8988T (cell line): ENCODE results near the gene AASDH.
"Not testable (repeated sequence)": the region's sequence is repeated elsewhere in the genome, so short reads cannot be mapped to it uniquely, and the experiment has no call there.

Source experiments
- DNase-seq: peaks from one replicate; pipeline ENCODE4 v3.0.0; 2011

The AASDH gene

DNA sequence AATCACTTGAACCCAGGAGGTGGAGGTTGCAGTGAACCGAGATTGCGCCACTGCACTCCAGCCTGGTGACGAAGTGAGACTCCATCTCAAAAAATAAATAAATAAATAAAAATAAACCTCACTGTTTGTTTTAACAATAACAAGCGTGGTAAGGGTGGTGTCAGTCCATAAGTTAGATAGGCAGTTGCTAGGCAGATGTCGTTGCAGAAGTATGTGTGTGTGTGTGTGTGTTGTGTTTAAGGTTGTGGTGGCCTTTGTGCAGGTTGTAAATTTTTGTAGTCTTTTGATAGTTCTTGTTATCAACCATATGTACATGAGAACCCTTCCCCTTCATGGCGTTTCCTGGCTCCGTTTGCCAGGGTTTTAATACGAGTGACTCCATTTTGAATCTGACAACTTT lies 4.0 kb upstream of the AASDH start:
- no peak for DNase-seq

DNA sequence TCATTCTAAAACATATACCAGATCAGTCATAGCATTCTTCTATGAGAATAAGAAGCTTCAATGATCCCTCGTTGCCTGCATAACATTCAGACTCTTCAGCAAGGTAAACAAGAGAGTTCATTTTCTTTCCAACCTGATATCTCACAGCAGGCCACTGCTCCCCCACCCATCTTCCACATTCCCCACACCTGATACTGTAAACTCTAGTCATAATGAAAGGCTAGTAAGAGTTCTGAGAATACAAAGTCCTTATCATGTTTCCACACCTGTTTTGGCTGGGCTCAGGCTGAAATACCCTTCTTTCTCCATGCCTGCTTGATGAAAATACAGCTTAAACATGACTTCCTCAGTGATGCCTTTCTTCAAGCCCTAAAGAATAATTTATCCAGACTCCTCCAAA lies 2.3 kb upstream of the AASDH start:
- DNase-seq, result no peak

DNA sequence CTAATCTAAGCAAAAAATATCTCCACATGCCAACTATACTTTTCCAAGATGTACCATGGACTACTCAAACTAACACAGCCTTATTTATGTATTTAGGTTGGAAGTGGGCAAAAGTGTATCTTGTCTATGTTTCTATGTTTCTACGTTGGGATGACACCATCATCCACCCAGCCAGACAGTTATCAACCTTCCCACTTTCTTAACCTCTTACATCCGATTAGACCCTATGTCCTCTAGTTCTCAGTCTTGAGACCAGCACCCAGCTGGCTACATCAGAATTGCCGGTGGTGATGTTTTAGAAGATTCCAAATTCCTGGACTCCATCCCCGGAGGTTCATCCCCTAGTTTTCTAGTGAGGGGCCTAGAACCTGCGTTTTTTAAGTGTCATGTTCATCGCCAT lies 1.0 kb upstream of the AASDH start:
- no peak for DNase-seq

DNA sequence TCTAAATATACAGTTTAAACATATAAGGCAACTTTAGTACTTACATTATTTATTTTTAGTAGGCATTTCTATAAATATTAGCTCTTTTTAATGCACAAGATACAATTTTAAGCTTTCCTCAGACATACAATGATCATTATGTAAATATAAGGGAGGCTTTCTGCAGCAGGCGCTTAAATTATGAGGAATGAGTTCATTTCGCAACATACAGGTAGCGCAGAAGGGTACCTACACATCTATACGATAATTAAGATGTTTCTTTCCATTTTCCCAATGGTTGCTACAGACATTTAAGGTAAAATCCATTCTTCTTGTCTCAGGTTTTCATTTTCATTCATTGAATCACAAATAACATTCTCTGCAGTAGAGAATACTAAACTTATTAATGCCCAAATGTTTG lies 1.2 kb downstream of the AASDH start:
- DNase-seq, result no peak

DNA sequence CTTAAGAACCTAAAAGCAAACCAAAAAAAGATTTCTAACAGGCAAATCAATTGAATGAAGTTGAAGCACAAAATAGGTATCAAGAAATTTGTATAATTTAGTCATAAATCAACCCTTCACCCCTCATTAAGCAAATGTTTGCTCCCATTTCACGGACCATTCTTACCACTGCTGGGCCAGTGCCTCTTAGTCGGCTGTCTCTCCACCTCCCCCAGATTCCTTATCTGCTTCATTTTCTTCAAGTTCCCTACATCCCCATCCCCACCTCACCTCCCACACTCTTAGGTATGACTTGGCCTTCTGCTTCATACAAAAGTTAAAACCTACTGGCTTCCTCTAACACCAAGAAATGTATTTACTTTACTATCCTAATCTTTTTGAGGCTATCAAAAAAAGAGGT lies 11.8 kb downstream of the AASDH start:
- no peak for DNase-seq

DNA sequence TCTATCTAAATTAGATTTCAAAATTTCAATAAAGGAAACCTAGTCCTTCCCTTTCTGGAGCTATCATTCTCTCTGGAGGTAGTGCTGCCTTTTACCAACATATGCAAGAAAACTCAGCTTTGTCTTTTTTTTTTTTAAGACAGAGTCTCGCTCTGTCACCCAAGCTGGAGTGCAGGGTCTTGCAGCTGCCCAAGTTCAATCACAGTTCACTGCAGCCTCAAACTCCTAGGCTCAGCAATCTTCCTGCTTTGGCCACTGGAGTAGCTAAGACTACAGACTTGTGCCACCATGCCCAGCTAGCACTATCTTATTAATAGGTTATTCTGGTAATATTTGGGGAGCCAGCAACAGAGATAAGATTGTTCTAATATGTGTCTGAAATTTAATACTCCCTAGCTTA lies 12.3 kb downstream of the AASDH start:
- no peak for DNase-seq

DNA sequence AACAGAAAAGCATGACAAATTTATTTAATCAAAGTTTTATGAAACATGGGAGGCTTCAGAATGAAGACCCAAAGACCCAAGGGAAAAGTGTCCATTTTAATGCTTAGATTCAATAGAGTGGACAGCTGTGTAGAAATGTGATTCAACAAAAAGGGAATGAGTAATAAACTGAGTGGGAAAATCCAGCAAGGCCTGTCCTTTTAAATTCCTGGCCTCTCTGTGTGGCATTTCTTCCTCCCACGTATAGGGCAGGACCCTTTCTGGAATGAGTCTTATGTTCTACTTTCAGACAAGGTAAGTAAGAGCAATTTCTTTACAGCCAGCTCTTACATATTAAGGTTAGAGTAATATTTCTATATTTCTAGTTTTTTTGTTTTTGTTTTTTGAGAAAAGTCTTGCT lies 14.5 kb downstream of the AASDH start:
- no peak for DNase-seq

DNA sequence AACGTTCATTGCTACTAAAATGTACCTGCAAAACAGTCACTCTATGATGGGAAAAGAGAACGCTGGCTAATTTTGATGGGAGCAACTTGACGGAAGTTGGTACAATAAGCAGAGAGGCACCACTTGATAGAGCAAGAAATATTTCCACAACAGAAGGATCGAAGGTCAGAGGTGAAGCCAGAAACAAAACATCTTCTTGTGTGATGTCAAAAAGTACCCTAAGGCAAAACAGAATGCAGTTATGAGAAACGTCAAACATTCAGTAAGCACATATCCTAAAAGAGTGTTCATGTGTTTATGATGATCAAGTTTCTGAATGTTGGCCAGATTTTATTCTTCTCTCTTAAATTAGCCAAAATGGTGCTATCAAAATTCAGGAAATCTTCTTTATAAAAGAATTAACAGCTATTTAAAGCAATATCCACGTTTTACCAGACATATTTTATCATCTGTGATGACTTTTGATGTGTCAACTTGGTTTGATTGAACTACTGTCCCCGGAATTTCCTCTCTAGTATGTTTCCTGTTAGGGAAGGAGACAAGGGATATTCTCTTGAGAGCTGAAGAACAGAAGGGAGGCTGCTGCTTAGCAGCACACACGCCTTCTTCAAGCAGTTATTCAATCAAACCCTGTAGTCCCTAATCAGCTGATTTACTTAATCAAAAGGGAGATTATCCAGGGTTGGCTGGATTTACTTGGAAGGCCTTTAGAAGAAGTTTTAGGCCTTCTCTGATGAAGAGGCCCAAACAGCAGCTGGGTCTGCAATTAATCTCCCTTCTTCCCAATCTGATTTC lies 15.7 kb downstream of the AASDH start:
- no peak for DNase-seq

DNA sequence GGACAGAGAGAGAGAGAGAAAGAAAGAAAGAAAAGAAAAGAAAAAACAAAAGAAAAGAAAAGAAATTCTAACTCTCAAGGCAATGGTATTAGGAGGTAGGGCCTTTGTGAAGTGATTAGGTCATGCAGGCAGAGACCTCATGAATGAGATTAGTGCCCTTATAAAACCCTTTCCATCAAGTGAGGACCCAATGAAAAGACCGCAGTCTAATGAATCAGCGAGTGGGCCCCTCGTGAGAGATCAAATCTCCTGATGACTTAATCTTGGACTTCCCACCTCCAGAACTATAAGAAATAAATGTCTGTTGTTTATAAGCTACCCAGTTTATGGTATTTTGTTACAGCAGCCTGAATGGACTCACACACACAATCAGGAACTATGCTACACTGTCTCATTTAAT lies 16.9 kb downstream of the AASDH start:
- no peak for DNase-seq

DNA sequence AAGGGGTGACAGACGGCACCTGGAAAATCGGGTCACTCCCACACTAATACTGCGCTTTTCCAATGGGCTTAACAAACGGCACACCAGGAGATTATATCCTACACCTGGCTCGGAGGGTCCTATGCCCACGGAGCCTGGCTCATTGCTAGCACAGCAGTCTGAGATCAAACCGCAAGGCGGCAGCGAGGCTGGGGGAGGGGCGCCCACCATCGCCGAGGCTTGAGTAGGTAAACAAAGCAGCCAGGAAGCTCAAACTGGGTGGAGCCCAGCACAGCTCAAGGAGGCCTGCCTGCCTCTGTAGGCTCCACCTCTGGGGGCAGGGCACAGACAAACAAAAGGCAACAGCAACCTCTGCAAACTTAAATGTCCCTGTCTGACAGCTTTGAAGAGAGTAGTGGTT lies 24.3 kb downstream of the AASDH start:
- not testable (repeated sequence) for DNase-seq

DNA sequence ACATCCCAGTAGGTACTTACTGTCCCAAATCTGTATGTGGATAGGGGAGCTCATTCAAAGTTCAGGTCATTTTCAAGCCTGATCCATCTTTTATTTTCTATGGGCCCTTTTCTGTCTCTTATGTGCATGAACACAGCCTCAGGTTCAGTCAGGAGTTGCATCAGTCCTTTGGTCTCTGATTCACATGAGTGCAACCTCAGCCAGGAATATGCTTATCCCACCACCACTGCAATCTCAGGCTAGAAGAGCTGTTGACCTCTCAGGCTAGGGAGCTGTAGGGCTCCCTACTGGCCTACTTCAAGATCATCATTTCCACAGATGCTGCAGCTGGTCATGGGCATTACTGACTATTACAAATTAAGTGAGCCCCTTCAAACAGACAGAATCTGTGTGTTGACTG lies 27.2 kb downstream of the AASDH start:
- DNase-seq, result no peak

DNA sequence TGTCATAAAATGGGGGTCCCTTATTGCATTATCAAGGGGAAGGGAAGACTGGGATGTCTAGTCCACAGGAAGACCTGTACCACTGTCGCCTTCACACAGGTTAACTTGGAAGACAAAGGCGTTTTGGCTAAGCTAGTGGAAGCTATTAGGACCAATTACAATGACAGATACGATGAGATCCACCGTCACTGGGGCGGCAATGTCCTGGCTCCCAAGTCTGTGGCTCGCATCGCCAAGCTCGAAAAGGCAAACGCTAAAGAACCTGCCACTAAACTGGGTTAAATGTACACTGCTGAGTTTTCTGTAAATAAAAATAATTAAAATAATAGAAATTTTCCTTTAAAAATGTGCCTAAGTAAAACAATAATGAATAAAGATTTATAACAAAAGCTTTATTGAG lies 30.6 kb downstream of the AASDH start:
- no peak for DNase-seq

DNA sequence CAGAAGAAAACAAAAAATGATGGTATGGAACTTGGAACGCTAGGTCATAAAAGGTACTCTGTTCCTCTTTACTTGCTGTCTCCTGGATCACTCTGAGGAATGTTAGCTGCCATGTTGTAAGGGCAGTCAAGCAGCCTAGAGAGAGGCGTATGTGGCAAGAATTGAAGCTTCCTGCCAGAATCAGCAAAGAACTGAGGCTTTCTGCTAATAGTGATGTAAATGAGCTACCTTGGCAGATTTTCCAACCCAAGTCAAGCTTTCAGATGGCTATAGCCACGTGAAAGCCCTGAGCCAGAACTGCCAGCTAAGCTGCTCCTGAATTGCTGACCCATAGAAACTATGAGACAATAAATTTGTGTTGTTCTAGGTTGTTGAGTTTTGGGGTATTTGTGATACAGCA lies 38.7 kb downstream of the AASDH start:
- DNase-seq, result no peak

DNA sequence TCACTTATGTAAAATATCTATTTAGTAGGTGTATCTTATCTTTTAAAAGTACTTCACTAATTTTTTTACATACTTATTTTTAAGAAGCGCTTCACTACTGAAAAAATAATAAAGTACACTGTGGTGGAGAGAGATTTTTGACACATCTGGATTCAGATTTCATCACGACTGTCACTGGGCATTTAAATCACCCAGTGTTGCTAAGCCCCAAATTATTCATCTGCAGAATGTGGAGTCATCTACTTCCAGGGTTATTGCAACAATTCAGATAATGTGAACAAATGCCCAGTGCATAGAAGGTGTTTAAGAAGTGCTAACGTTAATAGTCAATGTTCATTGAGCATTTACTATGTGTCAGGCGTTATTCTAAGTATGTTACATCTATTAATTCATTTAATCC lies 41.8 kb downstream of the AASDH start:
- DNase-seq, result no peak

DNA sequence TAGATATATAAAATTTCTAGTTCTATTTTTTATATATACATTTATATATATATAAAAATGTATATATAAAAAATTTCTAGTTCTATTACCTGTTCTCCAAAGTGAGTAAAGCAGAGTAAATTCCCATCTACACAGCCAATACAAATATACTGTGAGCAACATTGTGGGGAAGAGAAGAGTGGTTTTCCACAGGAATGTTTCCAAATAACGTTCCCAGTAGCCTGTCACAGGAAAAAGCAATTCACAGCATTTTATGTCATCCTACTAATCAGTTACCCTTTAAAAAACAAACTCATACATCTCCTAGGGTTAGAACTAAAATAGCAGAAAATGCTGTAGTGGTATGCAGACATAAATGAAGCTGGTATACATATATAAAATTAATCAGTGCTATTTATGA lies 44.5 kb downstream of the AASDH start:
- no peak for DNase-seq

DNA sequence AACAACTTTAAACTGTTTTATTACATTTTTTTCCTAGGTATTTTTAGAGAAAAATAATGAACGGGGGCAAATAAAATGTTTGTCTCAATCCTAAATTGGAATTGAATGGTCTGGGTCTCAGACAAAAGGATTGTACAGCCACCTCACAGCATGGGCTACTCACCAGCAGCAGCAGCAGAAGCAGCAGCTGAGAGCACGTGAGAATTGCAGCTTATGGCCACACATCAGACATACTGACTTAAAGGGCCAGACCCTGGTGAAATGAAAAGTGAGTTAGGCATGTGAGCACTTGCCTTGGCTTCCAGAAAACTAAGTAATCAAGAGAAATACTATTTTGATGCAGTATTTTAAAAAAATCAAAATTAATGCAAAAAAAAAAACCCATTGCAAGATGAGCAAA lies 56.6 kb downstream of the AASDH start:
- DNase-seq, result no peak

DNA sequence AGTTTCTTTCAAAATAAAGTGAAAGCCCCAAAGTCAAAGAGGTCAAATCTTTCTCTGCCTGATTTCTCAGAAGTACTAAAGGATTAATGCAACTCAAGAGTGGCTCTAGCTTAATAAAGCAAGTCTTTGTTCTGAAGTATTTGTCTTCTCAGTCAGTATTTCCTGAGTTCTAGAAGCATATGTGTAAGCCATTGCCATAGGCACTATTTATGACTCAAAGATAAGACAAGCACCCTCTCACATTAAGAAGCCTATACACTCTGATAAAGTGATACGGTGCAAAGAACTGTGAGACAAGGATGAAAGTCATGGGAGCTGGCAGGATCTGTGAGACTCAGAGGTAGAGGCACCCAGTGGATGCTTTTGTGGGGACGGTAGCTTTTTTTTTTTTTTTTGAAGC lies 60.9 kb downstream of the AASDH start:
- DNase-seq, result no peak

DNA sequence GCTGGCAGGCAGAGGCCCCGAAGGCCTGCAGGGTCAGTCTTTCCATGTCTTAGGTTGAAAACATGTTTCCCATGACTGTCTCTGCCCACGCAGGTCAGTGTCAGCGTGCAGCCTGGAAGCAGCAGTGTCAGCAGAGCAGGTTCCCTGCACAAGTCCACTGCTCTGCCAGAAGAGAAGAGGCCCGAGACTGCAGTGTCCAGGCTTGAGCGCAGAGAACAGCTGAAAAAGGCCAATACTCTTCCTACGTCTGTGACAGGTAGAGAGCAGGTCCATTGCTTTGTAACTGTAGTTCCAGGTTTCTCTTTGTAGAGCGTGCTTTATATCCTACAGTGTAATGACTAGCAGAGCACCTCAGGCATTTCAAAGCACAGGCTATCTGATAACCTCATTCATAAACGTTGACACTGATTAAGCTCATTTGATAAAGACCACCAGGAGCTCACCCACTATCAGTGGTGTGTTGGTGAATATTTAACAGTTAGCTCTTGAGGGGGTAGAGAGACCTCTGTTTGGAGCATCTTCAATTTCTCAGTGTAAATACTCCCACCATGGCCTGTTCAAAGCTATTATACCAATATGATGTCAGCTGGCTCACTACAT lies 63.2 kb downstream of the AASDH start:
- no peak for DNase-seq

DNA sequence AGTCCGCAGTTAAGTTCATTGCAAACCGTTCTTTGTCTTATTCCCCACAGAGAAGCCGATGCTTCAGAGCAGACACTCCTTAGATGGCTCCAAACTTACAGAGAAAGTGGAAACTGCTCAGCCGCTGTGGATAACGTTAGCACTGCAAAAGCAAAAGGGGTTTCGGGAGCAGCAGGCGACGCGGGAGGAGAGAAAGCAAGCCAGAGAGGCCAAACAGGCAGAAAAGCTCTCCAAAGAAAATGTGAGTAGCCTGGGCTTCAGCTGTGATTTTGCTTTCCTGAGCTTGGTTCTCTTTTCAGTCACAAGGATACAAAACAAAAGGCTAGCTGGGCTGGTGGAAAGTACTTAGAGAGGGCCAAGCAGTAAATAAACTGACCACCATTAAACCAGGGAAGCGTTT lies 64.0 kb downstream of the AASDH start:
- DNase-seq, result no peak

DNA sequence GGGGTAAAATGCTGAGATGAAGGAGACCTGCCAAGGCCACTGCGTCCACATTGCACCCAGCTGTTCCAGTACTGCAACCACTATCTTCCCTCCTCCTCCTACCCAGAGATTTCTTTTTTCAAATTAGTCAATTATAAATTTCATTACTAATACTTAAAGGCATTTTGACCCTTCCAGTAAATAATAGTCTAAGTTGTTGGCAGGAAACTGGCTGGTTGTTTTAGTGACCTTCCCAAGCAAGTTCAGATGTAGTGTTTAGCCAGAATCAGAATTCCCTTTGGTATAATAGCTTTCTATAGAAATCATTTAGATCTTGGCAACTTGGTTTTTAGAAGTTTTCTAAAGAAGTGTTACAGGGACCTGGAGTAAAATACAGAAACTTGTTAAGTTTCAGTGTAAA lies 66.0 kb downstream of the AASDH start:
- DNase-seq, result no peak

DNA sequence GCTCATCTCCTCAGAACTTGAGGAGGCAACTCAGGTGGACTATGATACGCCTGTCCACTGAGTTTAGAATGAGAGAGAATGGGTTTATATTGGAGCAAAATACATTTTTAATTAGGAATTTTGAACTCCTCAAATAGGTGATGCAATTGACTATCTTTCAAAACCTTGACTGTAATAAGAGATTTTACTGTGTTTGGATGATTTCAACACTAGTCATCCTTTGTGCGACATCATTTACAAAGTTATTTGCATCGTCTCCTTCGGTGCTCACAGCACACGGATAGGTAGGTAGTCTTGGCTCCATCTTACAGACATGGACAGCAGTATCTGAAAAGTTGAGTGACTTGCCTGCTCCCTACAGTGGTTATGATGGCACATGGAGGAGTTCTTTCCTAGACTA lies 67.0 kb downstream of the AASDH start:
- no peak for DNase-seq

DNA sequence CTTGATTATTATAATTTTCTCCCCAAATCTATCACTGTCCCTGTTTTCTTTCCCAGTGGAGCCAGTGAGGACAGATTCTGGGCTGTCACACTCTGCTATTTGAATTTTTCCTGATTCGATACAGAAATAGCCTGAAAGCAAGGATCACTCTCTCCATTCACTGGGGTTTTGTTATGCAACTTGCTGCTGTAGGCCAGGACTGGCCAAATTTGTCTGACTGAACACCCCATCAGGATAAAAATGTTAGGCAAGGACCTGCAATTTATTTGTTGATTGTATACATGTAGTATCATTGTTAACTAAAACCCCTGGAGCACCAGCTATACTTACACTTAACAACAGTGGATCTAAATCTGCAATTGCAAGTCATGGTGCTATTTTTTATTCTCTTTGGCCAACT lies 68.7 kb downstream of the AASDH start:
- no peak for DNase-seq

DNA sequence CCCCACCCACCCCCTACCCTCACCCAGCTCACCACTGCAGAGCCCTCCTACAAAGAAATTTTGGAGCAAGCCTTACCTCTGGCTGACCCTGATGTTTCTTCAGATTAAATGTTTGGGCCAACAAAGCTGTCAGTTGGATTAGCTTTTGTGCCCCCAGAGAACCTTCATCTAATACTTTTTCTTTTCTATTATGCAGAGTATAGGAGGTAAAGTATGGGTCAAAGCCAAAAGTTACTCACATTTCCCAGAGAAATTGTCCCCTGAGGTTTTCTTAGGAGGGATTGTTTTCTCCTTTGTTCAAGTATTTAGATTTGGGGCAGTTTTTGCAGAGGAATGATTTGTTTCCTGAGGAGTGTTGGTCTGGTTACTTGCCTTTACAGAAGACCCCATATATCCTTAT lies 69.5 kb downstream of the AASDH start:
- DNase-seq, result no peak

DNA sequence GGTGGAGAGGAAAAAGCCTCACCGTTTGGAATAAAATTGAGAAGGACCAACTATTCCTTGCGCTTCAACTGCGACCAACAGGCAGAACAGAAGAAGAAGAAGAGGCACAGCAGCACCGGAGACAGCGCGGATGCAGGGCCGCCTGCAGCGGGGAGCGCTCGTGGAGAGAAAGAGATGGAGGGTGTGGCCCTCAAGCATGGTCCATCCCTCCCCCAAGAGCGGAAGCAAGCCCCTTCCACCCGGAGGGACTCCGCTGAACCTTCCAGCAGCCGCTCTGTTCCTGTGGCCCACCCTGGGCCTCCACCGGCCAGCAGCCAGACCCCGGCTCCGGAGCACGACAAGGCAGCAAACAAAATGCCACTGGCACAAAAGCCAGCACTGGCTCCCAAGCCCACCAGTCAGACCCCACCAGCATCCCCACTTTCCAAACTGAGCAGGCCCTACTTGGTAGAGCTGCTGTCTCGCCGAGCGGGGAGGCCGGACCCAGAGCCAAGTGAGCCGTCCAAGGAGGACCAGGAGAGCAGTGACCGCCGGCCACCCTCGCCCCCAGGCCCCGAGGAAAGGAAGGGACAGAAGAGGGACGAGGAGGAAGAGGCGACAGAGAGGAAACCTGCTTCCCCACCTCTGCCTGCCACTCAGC lies 71.2 kb downstream of the AASDH start:
- no peak for DNase-seq

DNA sequence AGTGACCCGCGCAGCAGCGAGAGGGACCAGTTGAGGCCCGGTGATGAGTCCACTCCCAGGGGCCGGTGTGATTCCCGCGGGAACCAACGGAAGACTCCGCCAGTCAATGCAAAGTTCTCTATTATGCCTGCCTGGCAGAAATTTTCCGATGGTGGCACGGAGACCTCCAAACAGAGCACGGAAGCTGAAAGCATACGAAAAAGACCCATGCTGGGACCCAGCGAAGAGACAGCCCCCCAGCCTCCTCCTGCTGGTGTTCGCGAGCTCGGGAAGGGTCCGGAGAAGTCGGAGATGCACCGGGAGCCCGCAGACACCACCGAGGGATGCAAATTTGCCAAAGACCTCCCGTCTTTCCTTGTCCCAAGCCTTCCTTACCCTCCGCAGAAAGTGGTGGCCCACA lies 71.7 kb downstream of the AASDH start:
- DNase-seq, result no peak
